C1 segment of cervical spinal cord (tissue), 14 donors: ENCODE measurements around the gene S100A10.

Experiments used
- DNase-seq, 14 donors: peaks; one replicate each; lab custom pipeline; 2025; lab: John Stamatoyannopoulos, UW

Gene S100A10

DNA sequence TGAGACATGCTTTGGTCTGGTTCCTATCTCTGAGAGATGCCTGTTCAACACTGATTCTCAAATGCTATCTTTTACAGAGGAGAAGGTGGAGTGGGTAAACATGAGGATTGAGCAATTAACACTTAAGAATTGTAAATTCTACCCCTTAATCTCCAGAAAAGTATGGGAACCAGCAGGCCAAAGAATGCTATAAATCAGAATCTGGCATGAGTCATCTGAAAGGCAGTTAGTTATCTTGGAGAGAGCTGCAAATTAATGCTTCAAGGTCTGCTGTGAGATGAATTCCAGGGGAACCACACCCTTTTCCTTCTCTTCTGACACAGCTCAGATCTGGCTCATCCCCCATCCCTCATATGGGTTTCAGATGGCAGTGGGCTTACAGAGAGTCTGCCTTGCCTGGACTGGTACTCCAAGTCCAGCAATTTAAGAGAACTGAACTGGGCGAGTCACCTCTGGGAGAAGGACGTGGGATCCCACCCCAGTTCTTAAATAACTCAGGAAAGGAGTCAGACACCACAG is 5.2 kb downstream of the S100A10 start:
- DNase-seq = no peak

DNA sequence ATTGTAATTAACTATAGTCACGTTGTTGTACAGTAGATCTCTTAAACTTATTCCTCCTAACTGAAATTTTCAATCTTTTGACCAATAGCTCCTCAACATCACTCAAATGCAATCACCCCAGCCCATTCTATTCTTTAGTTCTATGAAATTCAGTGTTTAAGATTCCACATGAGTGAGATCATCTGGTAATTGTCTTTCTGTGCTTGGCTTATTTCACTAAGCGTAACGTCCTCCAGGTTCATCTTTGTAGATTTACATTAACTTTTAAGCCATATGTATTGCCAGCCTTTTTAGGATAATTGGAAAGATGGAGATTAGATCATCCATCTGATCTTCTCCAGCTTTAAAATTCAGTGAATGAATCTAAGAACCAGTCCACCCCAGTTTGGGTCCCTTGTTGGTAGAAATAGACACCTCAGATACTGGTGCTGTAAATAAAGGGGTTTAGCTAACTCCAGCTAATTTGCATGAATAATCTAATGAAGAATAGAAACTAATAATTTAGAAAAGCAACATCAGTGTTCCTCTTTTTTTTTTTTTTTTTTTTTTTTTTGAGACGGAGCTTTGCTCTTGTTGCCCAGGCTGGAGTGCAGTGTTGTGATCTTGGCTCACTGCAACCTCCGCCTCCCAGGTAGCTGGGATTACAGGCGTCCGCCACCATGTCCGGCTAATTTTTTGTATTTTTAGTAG is 7.0 kb downstream of the S100A10 start:
- DNase-seq = no peak

DNA sequence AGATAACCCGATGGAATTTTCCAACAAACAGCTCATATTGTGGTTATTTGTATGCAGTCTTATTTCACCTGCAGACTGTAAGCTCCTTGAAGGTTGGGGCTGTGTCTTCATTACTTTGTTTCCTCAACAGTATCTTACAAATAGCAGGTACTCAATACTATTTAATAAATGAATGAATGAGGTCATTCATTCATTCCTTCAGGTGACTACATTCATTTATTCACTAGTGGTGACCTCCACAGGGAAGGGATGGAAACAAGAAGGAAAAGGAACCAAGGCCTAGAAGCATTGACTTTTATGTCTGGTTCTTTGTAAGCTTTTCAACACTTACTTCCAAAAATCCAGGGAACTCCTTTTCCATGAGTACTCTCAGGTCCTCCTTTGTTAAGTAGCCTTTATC is 7.9 kb downstream of the S100A10 start:
- no peak for DNase-seq

DNA sequence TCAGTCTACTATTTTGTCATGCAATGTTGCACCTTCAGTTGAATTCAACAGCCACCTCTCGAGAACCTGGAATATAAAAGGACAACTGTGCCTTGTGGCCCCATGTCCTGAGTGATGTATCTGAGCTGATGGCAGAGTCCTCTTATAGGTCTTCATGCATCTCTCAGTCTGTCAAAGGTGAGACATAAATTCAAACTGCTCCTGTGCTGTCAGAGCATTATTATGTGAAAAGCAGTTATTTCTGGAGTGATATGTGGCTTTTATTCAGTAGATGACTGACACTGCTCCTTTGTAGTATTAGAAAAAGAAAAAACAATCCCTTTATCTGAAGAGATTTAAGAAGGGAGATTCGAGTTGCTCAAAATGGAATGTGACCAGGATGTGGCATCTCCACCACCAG is 8.4 kb downstream of the S100A10 start:
- DNase-seq = no peak

DNA sequence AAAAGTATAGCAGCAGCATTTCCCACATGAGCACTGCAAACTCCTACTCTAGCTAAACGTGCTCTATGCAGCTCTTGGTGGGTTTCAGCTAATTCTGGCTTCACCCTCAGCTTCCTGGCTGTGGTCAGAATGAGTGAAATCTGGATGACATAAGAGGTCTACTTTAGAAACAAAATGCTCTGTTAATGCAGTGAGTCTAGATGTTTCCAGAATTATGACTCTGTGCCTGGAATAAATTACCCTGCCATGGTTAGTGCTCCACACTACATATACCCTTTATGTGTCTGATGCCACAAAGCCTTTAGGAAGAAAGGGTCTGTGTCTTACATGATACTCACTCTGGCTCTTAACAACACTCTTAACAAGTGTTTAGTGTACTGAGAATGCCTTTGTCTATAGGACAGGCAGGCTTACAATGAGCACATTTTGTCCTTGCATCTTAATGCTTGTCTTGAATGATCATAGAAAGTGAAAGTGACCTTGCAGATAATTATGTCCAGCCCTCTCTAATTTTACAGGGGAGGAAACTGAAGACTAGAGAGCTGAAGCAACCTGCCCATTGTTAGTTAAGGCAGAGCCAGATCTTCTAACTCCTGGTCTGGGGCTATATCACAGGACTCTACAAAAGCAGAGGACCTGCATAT is 9.2 kb downstream of the S100A10 start:
- DNase-seq = no peak

DNA sequence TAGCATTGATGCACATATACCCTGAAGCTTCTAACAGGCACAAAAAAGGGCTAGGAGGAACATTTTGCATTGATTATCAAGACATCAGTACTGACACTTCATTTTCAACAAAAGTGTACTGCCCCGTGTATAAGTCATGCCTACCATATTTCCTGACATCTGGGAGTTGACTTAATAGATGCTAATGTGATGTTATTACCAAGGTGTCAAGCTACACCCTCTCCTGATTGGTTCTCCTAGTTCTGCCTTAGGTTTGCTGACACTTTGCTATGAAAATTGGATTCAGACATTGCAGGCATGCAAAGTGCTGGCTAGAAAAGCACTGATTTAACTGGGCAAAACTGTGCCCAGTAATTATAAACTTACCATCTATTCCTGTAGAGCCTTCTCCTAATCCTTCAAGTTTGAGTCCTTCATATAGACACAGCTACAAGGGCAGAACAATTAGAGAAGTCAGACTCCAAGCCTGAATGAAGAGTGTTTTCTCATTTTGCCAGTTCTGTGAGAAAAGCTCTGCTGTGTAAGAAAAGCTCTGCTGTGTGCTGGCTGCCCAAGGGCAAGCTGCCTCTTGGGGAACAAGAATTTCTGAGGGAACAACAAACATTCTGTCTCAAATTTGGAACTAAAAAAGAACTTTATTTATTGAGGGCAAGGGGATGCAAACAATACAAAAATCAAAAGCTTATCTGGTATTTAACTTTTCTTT is 11.2 kb downstream of the S100A10 start:
- no peak for DNase-seq

DNA sequence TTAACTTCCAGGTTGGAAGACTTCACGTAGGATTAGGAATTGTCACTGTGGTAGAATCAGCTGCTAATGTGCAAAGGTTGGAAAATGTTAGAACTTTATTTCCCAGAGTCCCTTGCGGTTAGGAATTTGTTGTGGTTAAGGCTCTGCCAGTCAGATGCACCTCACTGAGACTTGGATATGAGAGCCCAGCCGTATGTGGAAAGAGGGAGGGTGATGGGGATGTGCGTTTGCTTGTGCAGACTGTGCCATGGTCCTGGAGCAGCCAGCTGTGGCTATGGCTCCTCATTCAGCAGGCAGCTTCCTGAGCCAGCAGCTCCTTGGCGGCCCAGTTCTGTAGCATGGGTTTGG is 12.5 kb downstream of the S100A10 start:
- no peak for DNase-seq

DNA sequence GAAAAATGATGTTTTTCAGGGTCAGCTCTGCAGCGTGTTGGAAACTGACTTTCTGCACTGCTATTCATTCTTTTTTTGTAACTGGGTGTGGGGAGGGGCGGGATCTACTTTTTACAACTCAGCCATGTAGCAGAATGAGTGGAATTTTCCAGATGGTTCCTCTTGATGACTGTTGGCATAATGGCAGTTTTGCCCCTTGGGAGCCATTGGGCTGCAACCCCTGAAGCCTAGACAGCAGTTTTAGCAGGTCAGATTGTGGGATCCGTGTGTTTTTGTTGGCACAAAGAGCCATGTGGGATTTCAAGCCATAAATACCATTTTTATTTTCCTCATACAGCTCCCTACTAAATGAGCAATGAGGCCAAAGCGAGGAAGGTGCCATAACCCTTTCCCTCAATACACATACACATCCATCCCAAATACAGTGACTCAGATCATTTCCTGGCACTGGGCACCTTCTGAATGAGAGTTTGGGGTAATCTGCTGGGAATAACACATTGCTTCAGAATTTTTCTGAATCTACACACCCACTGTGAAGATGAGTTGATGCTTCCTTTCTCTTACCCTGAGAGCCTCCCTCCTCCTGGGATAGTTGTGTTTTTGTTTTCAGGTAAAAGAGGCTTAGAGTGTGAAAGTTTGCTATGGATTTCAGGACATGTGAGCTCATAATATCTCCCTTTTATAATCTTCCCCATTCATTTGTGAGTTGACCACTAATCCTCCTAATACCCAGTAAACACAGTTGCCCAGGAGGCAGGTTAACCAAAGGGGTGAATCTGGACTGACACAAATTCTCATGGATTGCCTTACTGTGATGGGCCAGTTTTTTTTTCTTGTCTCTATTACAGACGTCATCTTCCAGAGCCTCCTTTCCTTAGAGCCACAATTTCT is 13.1 kb downstream of the S100A10 start:
- peak in 1 of 14 donors; percentile 32 for DNase-seq

DNA sequence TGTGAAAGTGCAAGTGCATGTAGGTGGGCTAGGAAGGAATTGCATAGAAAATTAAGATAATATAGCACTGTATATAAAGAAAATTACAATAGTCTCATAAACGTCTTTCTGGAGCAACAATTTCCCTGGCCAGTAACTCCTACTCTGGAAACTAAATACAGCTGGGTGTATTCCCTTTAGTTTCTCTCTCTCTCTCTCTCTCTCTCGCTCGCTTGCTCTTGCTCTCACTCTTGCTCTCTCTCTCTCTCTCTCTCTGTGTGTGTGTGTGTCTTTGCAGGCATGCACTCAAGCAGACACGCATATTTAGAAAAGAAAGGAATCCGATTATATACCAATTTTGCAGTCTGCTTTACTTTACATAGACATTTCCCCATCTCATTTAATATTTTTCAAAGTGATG is 14.7 kb downstream of the S100A10 start:
- no peak for DNase-seq

DNA sequence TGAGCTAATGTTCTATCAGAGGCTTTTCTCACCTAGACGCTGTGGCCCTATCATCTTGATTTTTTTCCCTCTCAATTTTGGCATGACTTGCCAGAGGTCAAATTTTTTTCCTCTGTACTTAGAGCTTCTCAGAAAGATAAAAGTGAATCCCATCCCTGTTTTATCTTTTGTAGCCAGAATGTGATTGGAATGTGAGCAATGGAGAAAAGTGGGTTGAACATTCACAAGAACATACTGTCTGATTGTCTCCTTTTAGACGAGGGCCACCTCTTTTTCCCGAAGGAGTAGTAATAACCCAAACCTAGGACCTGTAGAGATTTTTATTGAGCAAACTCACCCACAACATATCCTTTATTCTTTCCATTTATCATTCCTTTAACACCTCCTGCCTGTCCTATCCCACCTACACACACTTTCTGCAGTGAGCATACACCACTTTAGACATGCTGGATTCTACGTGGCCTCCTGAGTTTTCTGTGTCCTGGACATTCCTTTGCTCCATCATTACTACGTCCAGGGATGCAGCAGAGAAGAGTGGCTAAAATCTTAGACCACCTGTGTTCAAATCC is 15.9 kb downstream of the S100A10 start:
- no peak for DNase-seq

DNA sequence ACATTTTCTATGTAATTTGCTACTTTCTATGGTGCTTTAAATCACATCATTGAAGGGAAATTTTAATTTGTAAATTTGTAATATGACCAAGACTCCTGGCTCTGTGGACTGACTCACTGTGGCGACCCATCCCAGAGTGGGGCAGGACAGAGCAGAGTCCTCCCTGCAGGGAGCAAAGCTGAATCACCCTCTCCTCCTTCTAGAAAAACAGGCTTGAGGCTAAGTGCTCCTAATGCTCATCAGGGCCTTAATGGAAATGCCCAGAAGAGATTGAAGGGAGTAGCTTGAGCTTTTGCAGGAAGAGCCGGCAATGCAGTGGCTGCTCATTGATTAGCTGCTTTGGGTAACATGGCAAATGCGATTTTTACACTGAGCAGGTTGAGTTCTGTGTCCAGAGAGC is 16.8 kb downstream of the S100A10 start:
- no peak for DNase-seq

DNA sequence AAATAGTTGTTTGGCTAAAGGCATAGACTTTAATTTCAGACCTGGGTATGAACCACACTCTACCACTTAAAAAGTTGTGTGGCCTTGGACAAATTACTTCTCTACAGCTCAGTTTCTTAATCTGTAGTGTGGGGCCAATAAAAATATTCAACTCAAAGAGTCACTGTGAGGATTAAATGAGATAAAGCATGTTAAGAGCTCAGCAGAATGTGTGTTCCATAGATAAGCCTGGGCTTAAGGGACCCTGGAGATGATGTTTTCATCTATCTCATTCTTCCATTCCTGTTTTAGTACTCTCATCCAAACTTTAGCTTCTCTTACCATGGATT is 17.7 kb downstream of the S100A10 start:
- no peak for DNase-seq

DNA sequence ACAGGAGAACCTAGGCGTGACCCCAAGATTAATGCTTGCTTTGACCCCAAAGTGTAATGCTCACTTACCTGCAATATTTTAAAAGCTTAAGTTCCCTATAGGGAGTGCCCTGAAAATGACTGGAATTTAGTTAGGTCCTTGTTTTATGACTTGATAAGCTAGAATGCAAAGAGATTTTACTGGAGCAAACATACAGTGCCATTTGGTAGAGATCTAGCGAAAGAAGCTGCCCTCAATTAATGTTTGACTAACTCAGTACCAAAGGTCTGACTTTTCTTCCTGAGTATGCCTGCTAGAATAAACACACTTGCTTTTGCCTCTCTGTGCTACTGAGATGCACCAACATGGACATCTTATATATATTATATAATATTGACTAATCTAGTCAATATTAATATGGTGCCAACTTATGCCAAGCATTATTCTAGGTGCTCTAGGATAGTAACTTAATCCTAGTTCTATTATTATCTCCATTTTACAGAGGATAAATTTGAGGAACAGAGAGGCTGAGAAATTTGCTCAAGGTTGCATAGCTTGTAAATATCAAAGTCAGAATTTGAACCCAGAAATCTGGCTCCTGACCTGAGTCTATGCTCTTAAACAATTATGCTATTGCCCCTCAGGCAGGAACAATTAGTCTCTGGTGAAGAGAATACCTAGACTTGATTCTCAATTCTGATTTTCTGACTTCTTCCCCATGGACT is 18.2 kb downstream of the S100A10 start:
- DNase-seq = no peak

DNA sequence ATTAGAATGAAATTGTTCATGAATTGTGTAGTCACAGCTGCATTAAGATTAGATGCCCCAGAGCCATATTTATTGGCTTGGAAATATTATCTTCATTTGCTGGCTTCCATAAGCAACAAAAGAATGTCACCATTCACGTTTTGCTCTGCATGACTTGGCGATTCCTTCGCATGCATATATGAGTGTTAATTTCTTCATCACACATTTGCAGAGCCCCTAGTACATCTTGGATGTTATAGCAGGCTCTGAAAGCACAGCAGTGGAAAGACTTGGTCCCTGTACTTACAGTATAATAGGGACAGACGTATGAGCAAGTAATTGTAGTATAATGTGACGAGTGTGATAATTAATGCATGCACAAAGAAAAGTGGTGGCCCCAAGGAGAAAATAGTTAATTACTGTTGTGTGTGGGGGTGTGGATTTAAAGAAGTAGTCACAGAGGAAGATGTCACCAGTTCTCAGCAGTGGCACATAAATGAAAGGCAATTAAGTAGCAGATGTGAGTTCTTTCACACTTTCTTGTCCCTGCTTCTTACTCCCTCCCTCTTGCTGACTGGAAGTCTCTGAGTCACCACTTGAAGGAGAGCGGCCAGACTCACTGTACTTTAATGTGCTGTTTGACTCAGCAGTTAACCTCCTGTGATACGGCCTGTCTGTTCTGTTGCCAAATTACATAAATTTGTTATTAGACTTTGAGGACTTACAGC is 21.0 kb downstream of the S100A10 start:
- DNase-seq = peak in 1 of 14 donors; percentile 35

DNA sequence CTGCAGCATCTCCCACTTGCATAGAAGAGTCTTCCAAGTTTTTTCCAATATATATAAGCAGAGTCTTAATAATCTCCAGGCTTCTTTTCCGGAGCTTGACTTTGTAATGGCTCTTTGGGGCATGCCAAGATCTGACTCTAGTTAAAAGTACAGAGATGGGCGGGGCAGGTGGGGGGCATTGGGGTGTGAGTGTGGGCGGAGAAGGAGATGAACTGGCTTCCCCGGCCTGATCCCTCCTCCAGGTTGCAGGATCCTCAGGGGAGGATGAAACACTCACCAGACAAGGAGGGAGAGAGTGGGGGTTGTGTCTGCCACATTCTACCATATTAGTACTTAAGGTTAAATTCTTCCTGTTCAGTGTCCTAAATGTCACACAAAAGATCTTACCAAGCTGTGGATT is 23.0 kb downstream of the S100A10 start:
- no peak for DNase-seq

DNA sequence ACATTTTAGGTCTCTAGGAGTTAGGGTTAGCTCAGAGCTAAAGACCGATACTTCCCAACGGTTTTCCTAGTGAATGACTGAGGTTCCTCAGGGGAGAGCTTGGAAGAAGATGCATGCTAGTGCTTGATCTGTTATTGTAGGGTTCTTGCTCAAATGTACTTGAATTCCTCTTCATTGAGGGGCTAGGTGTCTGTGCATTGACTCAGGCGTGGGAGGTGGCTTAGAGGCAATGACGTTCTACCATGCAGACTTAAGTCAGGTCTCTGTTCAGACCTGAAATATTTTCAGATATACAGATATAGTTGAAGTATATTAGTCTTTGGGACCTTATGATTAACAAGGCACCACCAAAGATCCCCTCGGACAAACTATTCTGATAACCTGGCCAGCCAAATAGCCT is 23.5 kb downstream of the S100A10 start:
- DNase-seq = no peak

DNA sequence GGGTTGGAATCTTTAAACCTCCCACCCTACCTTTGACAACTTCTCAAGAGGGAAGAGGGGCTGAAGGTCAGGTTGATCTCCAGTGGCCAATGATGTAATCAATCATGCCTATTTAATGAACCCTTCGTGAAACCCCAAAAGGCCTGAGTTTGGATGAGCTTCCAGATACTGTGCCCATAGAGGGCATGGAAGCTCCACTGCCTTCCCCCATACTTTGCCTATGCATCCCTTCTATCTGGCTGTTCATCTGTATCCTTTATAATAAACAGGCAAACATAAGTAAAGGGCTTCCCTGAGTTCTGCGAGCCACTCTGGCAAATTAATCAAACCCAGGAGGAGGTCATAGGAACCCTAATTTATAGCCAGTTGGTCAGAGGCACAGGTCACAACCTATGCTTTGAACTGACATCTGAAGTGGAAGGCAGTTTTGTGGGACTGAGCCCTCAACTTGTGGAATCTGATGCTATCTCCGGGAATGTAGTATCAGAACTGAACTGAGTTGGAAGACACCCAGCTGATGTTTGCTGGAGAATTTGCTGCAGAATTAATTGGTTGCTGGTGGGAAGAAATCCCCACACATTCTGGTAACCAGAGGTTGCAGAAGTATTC is 24.8 kb downstream of the S100A10 start:
- no peak for DNase-seq

DNA sequence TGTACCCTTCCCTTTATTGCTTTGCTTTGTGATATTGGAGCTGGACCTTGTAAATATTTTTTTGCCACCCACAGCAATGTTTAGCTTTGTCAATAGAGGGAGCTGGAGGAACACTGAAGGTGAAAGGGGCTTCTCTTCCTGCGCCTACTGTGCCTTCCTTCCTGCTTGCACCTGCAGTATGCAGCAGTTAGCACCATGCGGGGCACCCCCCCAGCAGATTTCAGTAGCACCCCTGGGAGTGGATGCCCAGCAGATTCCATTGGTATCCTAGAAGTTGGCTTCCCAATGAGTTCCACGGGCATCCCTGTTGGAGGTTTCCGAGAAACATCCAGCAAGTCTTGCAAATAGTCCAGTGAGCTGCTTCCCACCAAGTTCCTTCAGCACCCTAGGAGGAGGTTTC is 25.6 kb downstream of the S100A10 start:
- peak in 2 of 14 donors; percentile 7 to 14 for DNase-seq

DNA sequence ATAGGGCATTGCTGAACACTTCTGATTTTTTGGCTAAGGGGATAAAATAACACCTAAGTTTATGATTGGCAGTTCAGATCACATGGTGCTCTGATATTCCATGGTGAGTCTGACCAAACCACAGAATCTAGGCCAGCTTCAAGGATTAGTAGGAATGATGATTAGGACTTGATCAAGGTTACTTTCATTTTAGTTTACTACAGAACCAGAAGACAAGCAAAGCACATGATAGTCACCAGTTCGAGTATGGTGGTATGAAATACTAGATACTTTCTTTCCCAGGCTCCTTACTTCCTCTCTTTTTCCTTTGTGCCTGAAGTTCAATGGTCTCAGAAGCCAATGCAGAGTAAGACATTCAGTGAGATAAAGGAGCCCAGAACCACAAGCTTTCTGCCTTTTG is 26.6 kb downstream of the S100A10 start:
- DNase-seq = no peak

DNA sequence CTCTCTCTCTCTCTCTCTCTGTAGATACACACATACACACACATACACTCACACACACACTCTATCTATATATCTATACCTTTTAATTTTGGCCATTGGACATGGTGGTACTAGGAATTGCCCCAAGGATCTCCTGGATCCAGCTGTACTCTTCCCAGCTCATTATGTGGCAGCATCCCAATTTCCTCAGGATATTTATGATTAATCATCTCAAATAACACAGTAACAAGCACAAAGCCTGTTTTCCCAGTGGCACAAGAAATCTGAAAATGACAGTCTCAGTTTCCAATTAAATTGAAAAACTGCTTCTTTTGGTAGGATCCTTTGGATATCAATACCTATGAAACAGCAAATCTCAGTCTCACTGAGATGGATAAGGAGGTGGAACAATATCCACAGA is 27.6 kb downstream of the S100A10 start:
- no peak for DNase-seq
